RPMI7951 (cell line): Measurements from ENCODE around the gene ITGB8. TPM values are rescaled to one million over a fixed set of nuclear protein-coding genes. Genes with fewer than 3 reads are reported as not detected.

Experiments used
- DNase-seq: peaks from one replicate; pipeline ENCODE4 v3.0.0-alpha.2; 2012; ENCODE audit warnings: low read depth
- total RNA-seq: library from RNA; depleted of rRNA; stranded (reverse); fragments of >200 nt; shearing (Covaris generic); gene quantifications from 2 replicates; pipeline ENCODE4 v1.2.3, GENCODE V29; 2014

The ITGB8 gene
- total RNA-seq, 1 experiment from 2014 or later, result 19.7 TPM

- DNase-seq, result no peak
Measured at GRCh38 chr7:20417675-20418382, 87.1 kb downstream of the ITGB8 start.

GRCh38 chr7:20424500-20424899 lies 93.8 kb downstream of the ITGB8 start:
- DNase-seq, result no peak

- DNase-seq, result no peak
Measured at GRCh38 chr7:20430664-20431063, 100.0 kb downstream of the ITGB8 start.

- DNase-seq, result no peak
Measured at GRCh38 chr7:20431146-20431545, 100.4 kb downstream of the ITGB8 start.

- no peak for DNase-seq
Measured at GRCh38 chr7:20432071-20432470, 101.4 kb downstream of the ITGB8 start.

GRCh38 chr7:20435305-20435704 lies 104.6 kb downstream of the ITGB8 start:
- no peak for DNase-seq

- peak; percentile 21 for DNase-seq
Measured at GRCh38 chr7:20438248-20438647, 107.5 kb downstream of the ITGB8 start.

- DNase-seq, result peak; percentile 16
Measured at GRCh38 chr7:20438694-20439376, 108.1 kb downstream of the ITGB8 start.

GRCh38 chr7:20439416-20440185 lies 108.9 kb downstream of the ITGB8 start:
- no peak for DNase-seq

- peak; percentile 51 for DNase-seq
Measured at GRCh38 chr7:20440472-20441105, 109.9 kb downstream of the ITGB8 start.

GRCh38 chr7:20441346-20441745 lies 110.6 kb downstream of the ITGB8 start:
- no peak for DNase-seq

GRCh38 chr7:20441991-20442441 lies 111.3 kb downstream of the ITGB8 start:
- peak; percentile 15 for DNase-seq

GRCh38 chr7:20442951-20443350 lies 112.3 kb downstream of the ITGB8 start:
- no peak for DNase-seq

- no peak for DNase-seq
Measured at GRCh38 chr7:20444030-20444800, 113.5 kb downstream of the ITGB8 start.

- DNase-seq, result no peak
Measured at GRCh38 chr7:20447021-20447650, 116.4 kb downstream of the ITGB8 start.

GRCh38 chr7:20449176-20449575 lies 118.5 kb downstream of the ITGB8 start:
- DNase-seq, result peak; percentile 39

- no peak for DNase-seq
Measured at GRCh38 chr7:20450536-20450935, 119.8 kb downstream of the ITGB8 start.

GRCh38 chr7:20454202-20454601 lies 123.5 kb downstream of the ITGB8 start:
- DNase-seq, result no peak

- DNase-seq, result no peak
Measured at GRCh38 chr7:20456701-20457100, 126.0 kb downstream of the ITGB8 start.

GRCh38 chr7:20458521-20458920 lies 127.8 kb downstream of the ITGB8 start:
- no peak for DNase-seq

- no peak for DNase-seq
Measured at GRCh38 chr7:20459419-20459818, 128.7 kb downstream of the ITGB8 start.
